ENCODE data around the gene PEF1. TPM values are rescaled to one million over a fixed set of nuclear protein-coding genes. Genes with fewer than 3 reads are reported as not detected.

The PEF1 gene
- total RNA-seq, 2 experiments from 2014 or later, result 48.8 to 59.3 TPM

- Mint-ChIP-seq H3K27me3 (peaks cover 7% of the 10 kb centered on the region), H3K9me3 (ENCODE audit: low read depth) (no peaks in the 10 kb centered on the region), H3K4me1 (no peaks in the 10 kb centered on the region), H3K27ac (no peak overlapping the region), H3K36me3 (ENCODE audit: low read depth) (no peaks in the 10 kb centered on the region), H3K4me3 (no peak overlapping the region)
- intact Hi-C loops (cut with DNase I, micrococcal nuclease), result no loop called here
- CTCF ChIA-PET, result interaction anchor here (0.5 kb wide), 1 partner anchor 53 kb away, joined by 3 read pairs; no protein-coding TSS in a partner anchor
- DNase-seq (no peak), ATAC-seq (no peak)
- POLR2A ChIA-PET, result no interaction called here
These were observed 36.7 kb upstream of the PEF1 start for GRCh38 chr1:31681415-31681814.

GRCh38 chr1:31679676-31680230, 35.1 kb upstream of the PEF1 start:
- Mint-ChIP-seq H3K4me1 (no peaks in the 10 kb centered on the region), H3K27ac (no peak overlapping the region), H3K27me3 (peaks cover 4% of the 10 kb centered on the region), H3K9me3 (ENCODE audit: low read depth) (no peaks in the 10 kb centered on the region), H3K36me3 (ENCODE audit: low read depth) (no peaks in the 10 kb centered on the region), H3K4me3 (no peak overlapping the region)
- intact Hi-C loops (cut with DNase I, micrococcal nuclease), result no loop called here
- DNase-seq, result no peak
- POLR2A ChIA-PET, result no interaction called here
- CTCF ChIA-PET, result interaction anchor here (0.6 to 1.4 kb wide), 2 partner anchors 10 to 55 kb away, joined by 3 to 4 read pairs; no protein-coding TSS in a partner anchor
- no peak for ATAC-seq

- H3K4me3 Mint-ChIP-seq, result no peak overlapping the region
- H3K4me1 Mint-ChIP-seq, result no peaks in the 10 kb centered on the region
- POLR2A ChIA-PET, result interaction anchor here (0.6 kb wide), 1 partner anchor 56 kb away, joined by 3 read pairs; no protein-coding TSS in a partner anchor
- ATAC-seq, result no peak
- no peaks in the 10 kb centered on the region for H3K9me3 Mint-ChIP-seq (ENCODE audit: low read depth)
- no peak for DNase-seq
- H3K27me3 Mint-ChIP-seq, result peaks cover 3% of the 10 kb centered on the region
- H3K36me3 Mint-ChIP-seq (ENCODE audit: low read depth), result no peaks in the 10 kb centered on the region
- intact Hi-C loops (cut with DNase I, micrococcal nuclease), result no loop called here
- CTCF ChIA-PET, result interaction anchor here (0.8 to 1.4 kb wide), 2 partner anchors 9 to 13 kb away, joined by 3 to 4 read pairs; no protein-coding TSS in a partner anchor
- no peak overlapping the region for H3K27ac Mint-ChIP-seq
These were observed 34.4 kb upstream of the PEF1 start for GRCh38 chr1:31679091-31679490.

GRCh38 chr1:31678681-31679080, 34.0 kb upstream of the PEF1 start:
- ChIA-PET CTCF (interaction anchor here (0.8 to 1.4 kb wide), 2 partner anchors 9 to 12 kb away, joined by 3 to 4 read pairs; no protein-coding TSS in a partner anchor), POLR2A (interaction anchor here (0.6 kb wide), 1 partner anchor 56 kb away, joined by 3 read pairs; no protein-coding TSS in a partner anchor)
- H3K27me3 Mint-ChIP-seq, result peaks cover 3% of the 10 kb centered on the region
- no peaks in the 10 kb centered on the region for H3K9me3 Mint-ChIP-seq (ENCODE audit: low read depth)
- H3K36me3 Mint-ChIP-seq (ENCODE audit: low read depth), result no peaks in the 10 kb centered on the region
- no peak overlapping the region for H3K27ac Mint-ChIP-seq
- no peak overlapping the region for H3K4me3 Mint-ChIP-seq
- no peaks in the 10 kb centered on the region for H3K4me1 Mint-ChIP-seq
- DNase-seq (no peak), ATAC-seq (no peak)
- intact Hi-C loops (cut with DNase I, micrococcal nuclease), result no loop called here

- H3K4me1 Mint-ChIP-seq, result no peaks in the 10 kb centered on the region
- ATAC-seq (no peak), DNase-seq (no peak)
- no peak overlapping the region for H3K4me3 Mint-ChIP-seq
- no peak overlapping the region for H3K27ac Mint-ChIP-seq
- H3K36me3 Mint-ChIP-seq (ENCODE audit: low read depth), result no peaks in the 10 kb centered on the region
- CTCF ChIA-PET, result interaction anchor here (1.0 kb wide), 1 partner anchor 19 kb away, joined by 3 read pairs; no protein-coding TSS in a partner anchor
- no peaks in the 10 kb centered on the region for H3K9me3 Mint-ChIP-seq (ENCODE audit: low read depth)
- intact Hi-C loops (cut with DNase I, micrococcal nuclease), result no loop called here
- H3K27me3 Mint-ChIP-seq, result peaks cover 3% of the 10 kb centered on the region
- POLR2A ChIA-PET, result no interaction called here
These were observed 33.3 kb upstream of the PEF1 start for GRCh38 chr1:31677949-31678348.

- DNase-seq, result no peak
- intact Hi-C loops (cut with DNase I, micrococcal nuclease), result no loop called here
- H3K4me1 Mint-ChIP-seq, result no peaks in the 10 kb centered on the region
- no peak overlapping the region for H3K27ac Mint-ChIP-seq
- peaks cover 3% of the 10 kb centered on the region for H3K27me3 Mint-ChIP-seq
- no peaks in the 10 kb centered on the region for H3K36me3 Mint-ChIP-seq (ENCODE audit: low read depth)
- ChIA-PET CTCF (interaction anchor here (1.0 kb wide), 1 partner anchor 18 kb away, joined by 3 read pairs; no protein-coding TSS in a partner anchor), POLR2A (no interaction called here)
- no peaks in the 10 kb centered on the region for H3K9me3 Mint-ChIP-seq (ENCODE audit: low read depth)
- no peak for ATAC-seq
- no peak overlapping the region for H3K4me3 Mint-ChIP-seq
These were observed 32.7 kb upstream of the PEF1 start for GRCh38 chr1:31677401-31677800.

GRCh38 chr1:31675756-31676155, 31.1 kb upstream of the PEF1 start:
- no peaks in the 10 kb centered on the region for H3K4me1 Mint-ChIP-seq
- H3K9me3 Mint-ChIP-seq (ENCODE audit: low read depth), result no peaks in the 10 kb centered on the region
- no peak for ATAC-seq
- CTCF ChIA-PET, result interaction anchor here (0.7 kb wide), 1 partner anchor 93 kb away, joined by 3 read pairs; no protein-coding TSS in a partner anchor
- no peak overlapping the region for H3K27ac Mint-ChIP-seq
- no peaks in the 10 kb centered on the region for H3K36me3 Mint-ChIP-seq (ENCODE audit: low read depth)
- H3K4me3 Mint-ChIP-seq, result no peak overlapping the region
- DNase-seq, result no peak
- intact Hi-C loops (cut with DNase I, micrococcal nuclease), result no loop called here
- peaks cover 7% of the 10 kb centered on the region for H3K27me3 Mint-ChIP-seq
- POLR2A ChIA-PET, result no interaction called here

- no peaks in the 10 kb centered on the region for H3K9me3 Mint-ChIP-seq (ENCODE audit: low read depth)
These were observed 30.5 kb upstream of the PEF1 start for GRCh38 chr1:31675161-31675560.

GRCh38 chr1:31674626-31675025, 29.9 kb upstream of the PEF1 start:
- no peak for ATAC-seq
- Mint-ChIP-seq H3K4me3 (no peak overlapping the region), H3K27me3 (peaks cover 10% of the 10 kb centered on the region), H3K9me3 (ENCODE audit: low read depth) (no peaks in the 10 kb centered on the region), H3K27ac (no peak overlapping the region), H3K36me3 (ENCODE audit: low read depth) (no peaks in the 10 kb centered on the region), H3K4me1 (peaks cover 5% of the 10 kb centered on the region)
- ChIA-PET POLR2A (no interaction called here), CTCF (interaction anchor here (0.6 kb wide), 2 partner anchors 17 to 1132 kb away, joined by 3 read pairs; no protein-coding TSS in a partner anchor)
- intact Hi-C loops (cut with DNase I, micrococcal nuclease), result no loop called here
- DNase-seq, result no peak

More at GRCh38 chr1:31675161-31675560, 30.5 kb upstream of the PEF1 start:
- no peak for DNase-seq
- Mint-ChIP-seq H3K36me3 (ENCODE audit: low read depth) (no peaks in the 10 kb centered on the region), H3K4me1 (peaks cover 2% of the 10 kb centered on the region), H3K27ac (no peak overlapping the region), H3K4me3 (no peak overlapping the region), H3K27me3 (peaks cover 9% of the 10 kb centered on the region)
- ChIA-PET POLR2A (no interaction called here), CTCF (no interaction called here)
- intact Hi-C loops (cut with DNase I, micrococcal nuclease), result no loop called here
- no peak for ATAC-seq

GRCh38 chr1:31673433-31673832, 28.8 kb upstream of the PEF1 start:
- H3K27ac Mint-ChIP-seq, result no peak overlapping the region
- no peak overlapping the region for H3K4me3 Mint-ChIP-seq
- H3K4me1 Mint-ChIP-seq, result peaks cover 8% of the 10 kb centered on the region
- ChIA-PET POLR2A (no interaction called here), CTCF (interaction anchor here (0.7 to 1.1 kb wide), 2 partner anchors 10 to 47 kb away, joined by 3 to 4 read pairs; no protein-coding TSS in a partner anchor)
- H3K36me3 Mint-ChIP-seq (ENCODE audit: low read depth), result no peaks in the 10 kb centered on the region
- H3K27me3 Mint-ChIP-seq, result peaks cover 14% of the 10 kb centered on the region
- intact Hi-C loops (cut with DNase I, micrococcal nuclease), result no loop called here
- no peak for DNase-seq
- ATAC-seq, result no peak
- no peaks in the 10 kb centered on the region for H3K9me3 Mint-ChIP-seq (ENCODE audit: low read depth)

GRCh38 chr1:31672986-31673385, 28.3 kb upstream of the PEF1 start:
- intact Hi-C loops (cut with DNase I, micrococcal nuclease), result no loop called here
- Mint-ChIP-seq H3K36me3 (ENCODE audit: low read depth) (no peaks in the 10 kb centered on the region), H3K4me3 (no peak overlapping the region), H3K9me3 (ENCODE audit: low read depth) (no peaks in the 10 kb centered on the region), H3K27me3 (peaks cover 14% of the 10 kb centered on the region), H3K4me1 (peaks cover 8% of the 10 kb centered on the region), H3K27ac (no peak overlapping the region)
- DNase-seq (no peak), ATAC-seq (no peak)
- ChIA-PET CTCF (interaction anchor here (0.7 to 1.1 kb wide), 2 partner anchors 10 to 47 kb away, joined by 3 to 4 read pairs; no protein-coding TSS in a partner anchor), POLR2A (no interaction called here)

- H3K27ac Mint-ChIP-seq, result no peak overlapping the region
- DNase-seq (no peak), ATAC-seq (no peak)
- intact Hi-C loops (cut with DNase I, micrococcal nuclease), result no loop called here
- H3K36me3 Mint-ChIP-seq (ENCODE audit: low read depth), result no peaks in the 10 kb centered on the region
- ChIA-PET CTCF (interaction anchor here (0.6 kb wide), 1 partner anchor 116 kb away, joined by 3 read pairs; no protein-coding TSS in a partner anchor), POLR2A (no interaction called here)
- H3K4me3 Mint-ChIP-seq, result no peak overlapping the region
- H3K9me3 Mint-ChIP-seq (ENCODE audit: low read depth), result no peaks in the 10 kb centered on the region
- peaks cover 8% of the 10 kb centered on the region for H3K4me1 Mint-ChIP-seq
- peaks cover 11% of the 10 kb centered on the region for H3K27me3 Mint-ChIP-seq
These were observed 27.0 kb upstream of the PEF1 start for GRCh38 chr1:31671561-31672201.

Data from activated CD4-positive, alpha-beta T cell treated with anti-CD3 and anti-CD28 coated beads for 36 hours (primary cell).